ENCODE data around the gene LRRC28.

LRRC28 gene

DNA sequence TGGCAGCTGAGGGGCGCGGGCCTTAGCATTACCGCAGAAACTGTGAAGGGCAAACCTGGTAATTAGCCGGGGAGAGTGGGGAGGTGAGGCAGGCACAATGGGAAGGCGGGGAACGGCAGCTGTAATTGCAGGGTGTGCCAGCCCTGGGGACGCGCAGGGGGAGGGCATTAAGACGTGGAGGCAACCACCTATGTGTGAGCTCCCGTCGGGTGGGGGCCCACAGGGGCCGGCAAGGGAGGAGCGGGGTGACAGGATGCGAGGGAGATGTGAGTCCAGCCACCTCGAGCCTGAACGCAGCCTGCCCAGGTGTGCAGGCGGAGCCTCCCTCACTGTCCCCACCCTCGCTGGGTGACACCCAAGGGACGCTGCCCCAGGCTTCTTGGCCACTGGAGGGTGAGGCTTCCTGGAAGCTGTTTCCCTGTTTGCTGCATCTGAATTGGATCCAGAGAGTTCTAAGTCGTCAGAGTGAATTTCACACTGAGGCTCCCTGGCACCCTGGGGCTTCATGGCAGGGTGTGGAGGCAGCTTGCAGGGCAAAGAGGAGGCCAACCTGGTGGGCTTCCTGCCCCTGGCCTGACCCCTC, 183.9 kb downstream of the LRRC28 start:
- peak; percentile 49 for DNase-seq (ENCODE audit: low spot score)
- ChIA-PET POLR2A (ENCODE audit: low non-redundant PET) (no interaction called here), CTCF (interaction anchor here (0.6 to 1.4 kb wide), 2 partner anchors 10 to 143 kb away, joined by 3 read pairs; no protein-coding TSS in a partner anchor)
- H3K27ac ChIP-seq: peak overlapping the region; percentile 97
- TF ChIP-seq, protein P1, sequence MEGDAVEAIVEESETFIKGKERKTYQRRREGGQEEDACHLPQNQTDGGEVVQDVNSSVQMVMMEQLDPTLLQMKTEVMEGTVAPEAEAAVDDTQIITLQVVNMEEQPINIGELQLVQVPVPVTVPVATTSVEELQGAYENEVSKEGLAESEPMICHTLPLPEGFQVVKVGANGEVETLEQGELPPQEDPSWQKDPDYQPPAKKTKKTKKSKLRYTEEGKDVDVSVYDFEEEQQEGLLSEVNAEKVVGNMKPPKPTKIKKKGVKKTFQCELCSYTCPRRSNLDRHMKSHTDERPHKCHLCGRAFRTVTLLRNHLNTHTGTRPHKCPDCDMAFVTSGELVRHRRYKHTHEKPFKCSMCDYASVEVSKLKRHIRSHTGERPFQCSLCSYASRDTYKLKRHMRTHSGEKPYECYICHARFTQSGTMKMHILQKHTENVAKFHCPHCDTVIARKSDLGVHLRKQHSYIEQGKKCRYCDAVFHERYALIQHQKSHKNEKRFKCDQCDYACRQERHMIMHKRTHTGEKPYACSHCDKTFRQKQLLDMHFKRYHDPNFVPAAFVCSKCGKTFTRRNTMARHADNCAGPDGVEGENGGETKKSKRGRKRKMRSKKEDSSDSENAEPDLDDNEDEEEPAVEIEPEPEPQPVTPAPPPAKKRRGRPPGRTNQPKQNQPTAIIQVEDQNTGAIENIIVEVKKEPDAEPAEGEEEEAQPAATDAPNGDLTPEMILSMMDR (conservative IDR thresholded peaks at IDR 0.05; ENCODE audit: low read depth): no peak

DNA sequence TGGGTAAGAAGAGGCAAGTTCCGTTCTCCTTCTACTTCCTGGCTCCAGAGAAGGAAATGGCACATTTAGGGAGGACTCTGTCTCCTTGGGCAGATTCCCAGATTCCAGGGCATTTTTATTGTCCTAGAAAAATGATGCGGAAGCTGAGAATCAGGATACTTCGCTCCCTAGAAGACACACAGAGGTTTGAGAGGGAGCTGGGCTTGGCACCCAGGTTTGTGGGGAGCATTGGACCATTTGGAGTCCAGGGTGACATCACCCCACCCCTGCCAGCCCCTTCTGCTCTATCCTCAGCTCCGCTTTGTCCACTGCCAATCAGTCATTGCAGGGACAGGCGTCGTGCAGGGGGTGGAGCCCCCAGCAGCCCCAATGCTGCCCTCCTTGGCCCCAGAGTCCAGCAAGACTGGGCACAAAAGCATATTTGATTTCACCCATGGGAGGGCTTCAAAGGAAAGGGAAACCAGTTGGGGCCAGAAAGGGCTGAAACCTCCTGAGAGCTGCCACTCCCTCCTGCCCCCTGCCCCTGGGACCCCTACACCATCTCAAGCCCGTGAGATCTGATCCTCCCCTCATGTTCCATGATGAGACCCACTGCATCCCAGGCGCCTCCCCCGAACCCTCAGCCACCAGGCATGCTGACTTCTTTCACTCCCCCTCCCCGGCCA, 184.7 kb downstream of the LRRC28 start:
- TF ChIP-seq, protein P1 (conservative IDR thresholded peaks at IDR 0.05; ENCODE audit: low read depth): no peak
- H3K27ac ChIP-seq: peak overlapping the region; percentile 97
- DNase-seq (ENCODE audit: low spot score): no peak
- POLR2A ChIA-PET (ENCODE audit: low non-redundant PET): no interaction called here
- CTCF ChIA-PET: no interaction called here

DNA sequence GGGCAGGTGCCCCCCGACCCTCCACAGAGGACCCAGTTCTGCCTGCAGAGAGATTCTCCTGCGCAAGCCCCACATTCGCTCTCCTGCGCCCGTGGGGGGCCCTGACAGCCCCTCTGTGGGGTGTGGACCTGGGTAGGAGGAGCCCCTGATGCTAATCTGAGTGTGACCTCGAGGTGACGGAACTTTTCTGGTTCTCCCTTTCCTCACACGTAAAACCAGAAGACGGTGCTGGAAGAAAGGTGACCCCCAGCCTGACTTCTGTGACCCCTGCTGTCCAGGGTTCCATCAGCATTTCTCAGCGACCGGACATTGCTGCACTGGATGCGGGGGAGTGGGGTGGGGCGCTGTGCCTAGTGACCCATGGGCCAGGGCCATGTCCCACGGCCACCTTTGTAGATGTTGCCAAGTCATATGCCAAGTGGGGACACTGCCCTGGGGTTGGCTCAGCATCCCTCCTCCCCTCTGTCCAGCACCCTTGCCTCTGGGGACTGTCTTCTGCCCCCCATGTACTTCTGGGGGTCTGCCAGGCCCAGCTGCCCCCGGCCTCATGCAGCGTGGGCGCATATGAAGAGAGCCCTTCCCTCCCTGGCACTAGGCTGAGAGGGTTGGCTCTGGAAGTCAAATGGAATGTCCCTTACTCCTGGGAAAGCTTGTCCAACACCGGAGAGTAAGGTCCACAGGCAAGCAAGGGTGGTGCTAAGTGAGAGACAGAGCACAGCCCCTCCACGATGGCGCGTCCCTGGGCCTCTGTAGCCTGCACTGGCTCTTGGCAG, 185.4 kb downstream of the LRRC28 start:
- H3K27ac ChIP-seq: peak overlapping the region; percentile 97
- CTCF ChIA-PET: no interaction called here
- POLR2A ChIA-PET (ENCODE audit: low non-redundant PET): no interaction called here
- TF ChIP-seq, protein P1 (conservative IDR thresholded peaks at IDR 0.05; ENCODE audit: low read depth): no peak
- no peak for DNase-seq (ENCODE audit: low spot score)

DNA sequence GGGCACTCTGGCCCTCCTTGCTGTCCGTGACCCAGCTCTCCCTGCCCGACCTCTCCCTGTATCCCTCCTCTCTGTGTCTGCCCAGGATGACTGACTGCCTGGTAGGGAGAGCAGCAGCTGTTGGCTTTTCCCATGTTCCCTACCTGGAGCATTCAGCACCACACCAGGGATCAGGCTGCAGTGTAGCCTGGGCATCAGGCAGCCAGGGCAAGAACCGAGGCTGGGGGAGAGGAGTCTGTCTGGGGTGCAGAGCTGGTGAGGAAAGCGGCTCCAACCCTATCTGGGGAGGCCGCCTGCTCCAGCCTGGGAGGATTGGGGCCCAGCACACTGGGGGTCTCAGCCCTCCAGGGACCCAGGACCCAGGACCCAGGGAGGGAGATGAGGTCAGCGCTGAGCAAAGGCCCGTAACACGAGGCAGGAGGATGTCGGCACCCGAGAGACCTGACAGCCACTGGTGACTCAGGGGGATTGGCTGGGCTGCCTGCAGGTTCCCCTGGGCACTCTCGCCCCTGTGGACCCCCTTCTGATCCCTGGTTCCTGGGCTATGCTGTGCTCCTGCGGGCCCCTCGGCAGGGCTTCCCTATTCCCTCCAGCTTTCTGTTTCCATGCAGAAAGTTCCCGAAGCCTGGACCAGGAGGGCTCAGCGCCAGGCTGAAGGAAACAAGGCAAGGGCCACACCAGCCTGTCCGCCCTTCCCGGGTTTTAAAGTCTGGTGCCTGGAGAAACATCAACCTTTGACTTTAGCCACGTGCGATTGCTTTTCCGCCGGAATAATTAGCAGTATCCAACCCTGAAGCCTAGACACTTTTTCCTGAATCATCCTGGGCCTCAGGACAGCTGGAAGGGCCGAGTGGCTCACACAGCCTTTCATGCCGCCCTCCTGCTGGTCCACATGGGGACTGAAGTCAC, 186.3 kb downstream of the LRRC28 start:
- TF ChIP-seq, protein P1 (conservative IDR thresholded peaks at IDR 0.05; ENCODE audit: low read depth): no peak
- ChIA-PET POLR2A (ENCODE audit: low non-redundant PET) (no interaction called here), CTCF (no interaction called here)
- H3K27ac ChIP-seq: peak overlapping the region; percentile 97
- DNase-seq (ENCODE audit: low spot score): no peak

DNA sequence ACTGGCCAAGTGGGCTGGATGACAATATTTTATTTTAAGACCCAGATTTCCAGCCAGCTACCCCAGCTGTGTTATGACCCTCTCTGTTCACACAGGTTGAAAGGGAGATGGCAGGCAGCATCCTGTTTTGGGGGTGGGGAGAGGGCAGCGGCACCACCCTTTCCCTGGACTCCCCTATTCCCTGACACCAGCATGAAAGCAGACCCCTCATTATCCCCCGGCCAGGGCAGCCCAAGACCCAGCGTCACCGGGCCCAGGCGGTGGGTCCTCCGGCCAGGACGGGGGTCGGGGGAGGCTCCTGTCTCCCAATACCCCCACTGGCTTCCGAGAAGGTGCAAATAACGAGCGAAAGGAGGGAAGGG, 186.9 kb downstream of the LRRC28 start:
- CTCF ChIA-PET: no interaction called here
- H3K27ac ChIP-seq: peak overlapping the region; percentile 97

More for the DNA sequence above, 186.9 kb downstream of the LRRC28 start:
- DNase-seq (ENCODE audit: low spot score): no peak
- TF ChIP-seq, protein P1 (conservative IDR thresholded peaks at IDR 0.05; ENCODE audit: low read depth): no peak
- POLR2A ChIA-PET (ENCODE audit: low non-redundant PET): no interaction called here
